Activated CD4-positive, alpha-beta T cell treated with anti-CD3 and anti-CD28 coated beads for 36 hours (primary cell): ENCODE data around the gene OR9A2. TPM values are rescaled to one million over a fixed set of nuclear protein-coding genes. Genes with fewer than 3 reads are reported as not detected.

Experiments
- ATAC-seq: fragments of 200-7000 bp; cut with Tn5 transposase; one replicate; pipeline ENCODE4 v1.10.0; 2021; ENCODE audit warnings: mild to moderate bottlenecking, moderate library complexity
- CTCF ChIA-PET: fragments of 350-600 bp; sonication (Branson Sonifier 250); formaldehyde crosslinking; loops from one replicate; lab custom pipeline; 2021; ENCODE audit warnings: antibody characterized with exemption; lab: Charles Lee
- POLR2A ChIA-PET: fragments of 350-600 bp; sonication (Branson Sonifier 250); formaldehyde crosslinking; loops from one replicate; lab custom pipeline; 2021; ENCODE audit warnings: antibody characterized with exemption, inconsistent platforms; lab: Charles Lee
- DNase-seq: peaks from one replicate; pipeline ENCODE4 v3.0.0-alpha.2; 2020
- H3K27ac Mint-ChIP-seq: one replicate; pipeline ENCODE4 v1.8.0; 2021; ENCODE audit warnings: mixed read lengths
- H3K27me3 Mint-ChIP-seq: one replicate; pipeline ENCODE4 v1.8.0; 2021; ENCODE audit warnings: mixed read lengths
- H3K36me3 Mint-ChIP-seq: one replicate; pipeline ENCODE4 v1.8.0; 2021; ENCODE audit warnings: low read depth, mixed read lengths
- H3K4me1 Mint-ChIP-seq: one replicate; pipeline ENCODE4 v1.8.0; 2021; ENCODE audit warnings: mixed read lengths
- H3K4me3 Mint-ChIP-seq: one replicate; pipeline ENCODE4 v1.8.0; 2021; ENCODE audit warnings: mild to moderate bottlenecking, moderate library complexity, mixed read lengths
- H3K9me3 Mint-ChIP-seq: one replicate; pipeline ENCODE4 v1.8.0; 2021; ENCODE audit warnings: low read depth, mixed read lengths
- intact Hi-C, 2 experiments: fragments of 100-400 bp; cut with DNase I in 1 of 2; cut with micrococcal nuclease in 1 of 2; formaldehyde crosslinking; loops; one replicate each; pipeline versions ENCODE4 v1.14.2 to v1.15.1; 2022 to 2024; cut with DNase I, micrococcal nuclease
- total RNA-seq, 2 experiments: library from RNA; stranded (reverse); gene quantifications; one replicate each; pipeline ENCODE4 v1.2.3, GENCODE V29; 2021

OR9A2 gene
- total RNA-seq, 2 experiments from 2014 or later = not detected

DNA sequence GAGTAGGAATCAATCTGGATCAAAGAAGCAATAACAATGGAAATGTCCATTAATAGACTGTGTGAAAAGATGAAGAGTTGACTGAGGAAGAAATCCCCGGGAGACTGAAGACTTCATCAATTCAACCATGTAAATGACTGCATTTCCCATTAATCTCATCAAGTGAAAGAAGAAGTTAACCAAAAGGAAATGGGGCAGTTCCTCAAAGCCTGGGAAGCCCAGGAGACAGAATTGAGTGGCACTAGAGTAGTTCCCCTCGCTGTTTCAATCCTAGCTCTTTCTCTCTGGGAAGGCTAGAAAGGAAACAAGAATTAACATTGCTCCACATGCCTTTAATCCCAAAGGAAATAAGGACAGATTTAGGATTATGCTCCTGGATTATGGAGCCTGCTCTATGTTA lies 20.4 kb upstream of the OR9A2 start:
- intact Hi-C loops = no loop called here
- ATAC-seq = no peak
- no peaks in the 10 kb centered on the region for H3K9me3 Mint-ChIP-seq
- no peak overlapping the region for H3K4me3 Mint-ChIP-seq
- ChIA-PET POLR2A (no interaction called here), CTCF (interaction anchor here (0.8 to 1.0 kb wide), 3 partner anchors 8 to 45 kb away, joined by 3 to 4 read pairs (median 3); no protein-coding TSS in a partner anchor)
- peaks cover 6% of the 10 kb centered on the region for H3K4me1 Mint-ChIP-seq
- H3K27me3 Mint-ChIP-seq = peaks cover 17% of the 10 kb centered on the region
- no peaks in the 10 kb centered on the region for H3K36me3 Mint-ChIP-seq
- H3K27ac Mint-ChIP-seq = no peak overlapping the region
- no peak for DNase-seq

GRCh38 chr7:143046426-143046851 lies 19.5 kb upstream of the OR9A2 start:
- DNase-seq (no peak), ATAC-seq (no peak)
- Mint-ChIP-seq H3K4me1 (peaks cover 6% of the 10 kb centered on the region), H3K27ac (no peak overlapping the region), H3K36me3 (no peaks in the 10 kb centered on the region), H3K9me3 (no peaks in the 10 kb centered on the region), H3K27me3 (peaks cover 15% of the 10 kb centered on the region), H3K4me3 (no peak overlapping the region)
- ChIA-PET POLR2A (no interaction called here), CTCF (interaction anchor here (0.8 to 1.0 kb wide), 3 partner anchors 9 to 44 kb away, joined by 3 to 4 read pairs (median 3); no protein-coding TSS in a partner anchor)
- intact Hi-C loops = no loop called here

GRCh38 chr7:143043391-143043790 lies 16.5 kb upstream of the OR9A2 start:
- DNase-seq = no peak
- Mint-ChIP-seq H3K27ac (no peak overlapping the region), H3K4me3 (no peak overlapping the region), H3K4me1 (no peaks in the 10 kb centered on the region), H3K27me3 (peaks cover 13% of the 10 kb centered on the region), H3K36me3 (no peaks in the 10 kb centered on the region), H3K9me3 (no peaks in the 10 kb centered on the region)
- ChIA-PET POLR2A (no interaction called here), CTCF (interaction anchor here (1.1 to 1.2 kb wide), 2 partner anchors 34 to 197 kb away, joined by 4 to 7 read pairs; no protein-coding TSS in a partner anchor)
- intact Hi-C loops = no loop called here
- no peak for ATAC-seq

DNA sequence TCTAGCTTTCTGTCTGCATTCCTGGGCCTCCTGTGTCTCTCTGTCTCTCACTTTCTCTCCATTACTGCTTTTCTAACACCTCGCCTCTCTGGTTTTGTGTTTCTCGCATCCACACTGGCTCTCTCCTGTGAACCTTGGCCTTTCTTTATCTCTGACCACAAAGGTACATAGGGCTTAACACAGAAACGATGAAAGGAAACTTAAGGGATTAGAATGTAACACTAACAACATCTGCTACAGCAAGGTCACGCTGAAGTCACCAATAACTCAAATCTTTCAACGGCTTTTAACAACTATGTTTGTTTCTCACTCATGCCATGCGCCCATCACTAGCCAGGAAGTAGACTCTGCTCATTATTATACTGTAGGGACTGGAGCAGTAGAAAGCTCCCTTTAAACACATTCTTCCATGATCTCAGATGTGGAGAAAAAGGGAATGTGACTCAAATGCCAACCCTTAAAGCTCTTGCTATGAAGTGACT lies 15.9 kb upstream of the OR9A2 start:
- no peak for DNase-seq
- Mint-ChIP-seq H3K4me3 (no peak overlapping the region), H3K27me3 (peaks cover 13% of the 10 kb centered on the region), H3K36me3 (no peaks in the 10 kb centered on the region), H3K9me3 (no peaks in the 10 kb centered on the region), H3K27ac (no peak overlapping the region), H3K4me1 (no peaks in the 10 kb centered on the region)
- POLR2A ChIA-PET = no interaction called here
- intact Hi-C loops = no loop called here
- CTCF ChIA-PET = interaction anchor here (0.6 to 1.2 kb wide), 2 partner anchors 34 to 178 kb away, joined by 3 to 7 read pairs; no protein-coding TSS in a partner anchor
- ATAC-seq = no peak

DNA sequence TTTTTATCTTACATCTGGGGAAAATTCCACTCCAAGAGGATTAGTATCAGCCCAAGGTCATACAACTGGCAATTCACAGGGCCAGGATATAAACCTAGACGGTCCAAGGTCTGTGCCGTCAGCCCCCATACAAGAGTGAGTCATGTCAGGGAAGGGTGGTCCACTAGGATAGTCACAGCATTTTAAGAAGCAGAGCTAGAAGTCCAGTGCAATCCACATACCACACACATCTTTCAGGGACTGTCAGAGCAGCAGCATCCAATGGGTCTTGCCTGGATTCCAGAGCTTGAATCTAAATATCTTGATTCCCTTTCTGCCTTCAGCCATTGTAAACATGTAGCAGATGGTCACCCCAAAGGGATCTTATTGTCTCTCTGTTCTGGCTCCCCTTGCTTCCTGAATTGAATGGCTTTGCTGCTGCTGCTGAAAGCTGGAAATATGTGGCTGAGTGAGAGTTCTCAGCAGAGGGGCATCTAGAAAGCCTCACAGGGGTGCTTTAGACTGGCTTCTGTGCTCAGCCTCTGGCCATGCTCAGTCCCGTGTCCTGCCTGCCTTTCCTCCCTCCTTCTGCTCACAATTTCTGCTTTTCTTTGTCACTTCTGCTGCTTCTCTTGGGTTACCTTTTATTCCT lies 15.3 kb upstream of the OR9A2 start:
- Mint-ChIP-seq H3K9me3 (no peaks in the 10 kb centered on the region), H3K27me3 (peaks cover 13% of the 10 kb centered on the region), H3K4me3 (no peak overlapping the region), H3K27ac (no peak overlapping the region), H3K36me3 (no peaks in the 10 kb centered on the region), H3K4me1 (no peaks in the 10 kb centered on the region)
- POLR2A ChIA-PET = no interaction called here
- CTCF ChIA-PET = interaction anchor here (0.6 to 1.1 kb wide), 2 partner anchors 173 to 178 kb away, joined by 3 to 5 read pairs; no protein-coding TSS in a partner anchor
- DNase-seq = no peak
- ATAC-seq = no peak
- intact Hi-C loops = no loop called here

GRCh38 chr7:143041346-143041745 lies 14.4 kb upstream of the OR9A2 start:
- CTCF ChIA-PET = interaction anchor here (1.1 kb wide), 1 partner anchor 174 kb away, joined by 5 read pairs; no protein-coding TSS in a partner anchor

GRCh38 chr7:143040209-143040715 lies 13.3 kb upstream of the OR9A2 start:
- ATAC-seq = no peak
- CTCF ChIA-PET = interaction anchor here (0.6 kb wide), 1 partner anchor 45 kb away, joined by 3 read pairs; no protein-coding TSS in a partner anchor

More at GRCh38 chr7:143041346-143041745, 14.4 kb upstream of the OR9A2 start:
- Mint-ChIP-seq H3K27ac (no peak overlapping the region), H3K4me1 (no peaks in the 10 kb centered on the region), H3K36me3 (no peaks in the 10 kb centered on the region), H3K4me3 (no peak overlapping the region), H3K9me3 (no peaks in the 10 kb centered on the region), H3K27me3 (peaks cover 11% of the 10 kb centered on the region)
- intact Hi-C loops = no loop called here
- no peak for ATAC-seq
- POLR2A ChIA-PET = no interaction called here
- no peak for DNase-seq

GRCh38 chr7:143038635-143039034 lies 11.7 kb upstream of the OR9A2 start:
- POLR2A ChIA-PET = no interaction called here
- intact Hi-C loops = no loop called here
- Mint-ChIP-seq H3K4me1 (no peaks in the 10 kb centered on the region), H3K36me3 (no peaks in the 10 kb centered on the region), H3K27me3 (peaks cover 12% of the 10 kb centered on the region), H3K4me3 (no peak overlapping the region), H3K9me3 (peaks cover 13% of the 10 kb centered on the region), H3K27ac (no peak overlapping the region)
- ATAC-seq (no peak), DNase-seq (no peak)
- CTCF ChIA-PET = no interaction called here

More at GRCh38 chr7:143040209-143040715, 13.3 kb upstream of the OR9A2 start:
- H3K36me3 Mint-ChIP-seq = no peaks in the 10 kb centered on the region
- POLR2A ChIA-PET = no interaction called here
- no peak overlapping the region for H3K4me3 Mint-ChIP-seq
- no peak overlapping the region for H3K27ac Mint-ChIP-seq
- no peaks in the 10 kb centered on the region for H3K4me1 Mint-ChIP-seq
- DNase-seq = no peak
- intact Hi-C loops = no loop called here
- H3K27me3 Mint-ChIP-seq = peaks cover 11% of the 10 kb centered on the region
- peaks cover 4% of the 10 kb centered on the region for H3K9me3 Mint-ChIP-seq

GRCh38 chr7:143027683-143028082 lies 751 bp upstream of the OR9A2 start:
- Mint-ChIP-seq H3K36me3 (no peaks in the 10 kb centered on the region), H3K4me1 (no peaks in the 10 kb centered on the region), H3K9me3 (no peaks in the 10 kb centered on the region), H3K27me3 (peaks cover 27% of the 10 kb centered on the region), H3K4me3 (no peak overlapping the region), H3K27ac (no peak overlapping the region)
- ChIA-PET POLR2A (no interaction called here), CTCF (interaction anchor here (0.6 to 1.6 kb wide), 3 partner anchors 11 to 187 kb away, joined by 3 to 5 read pairs (median 3); no protein-coding TSS in a partner anchor)
- intact Hi-C loops = no loop called here
- ATAC-seq (no peak), DNase-seq (no peak)

- peaks cover 22% of the 10 kb centered on the region for H3K27me3 Mint-ChIP-seq
- CTCF ChIA-PET = no interaction called here
- no peaks in the 10 kb centered on the region for H3K9me3 Mint-ChIP-seq
Observed at GRCh38 chr7:143025371-143025770, 1.6 kb downstream of the OR9A2 start.

DNA sequence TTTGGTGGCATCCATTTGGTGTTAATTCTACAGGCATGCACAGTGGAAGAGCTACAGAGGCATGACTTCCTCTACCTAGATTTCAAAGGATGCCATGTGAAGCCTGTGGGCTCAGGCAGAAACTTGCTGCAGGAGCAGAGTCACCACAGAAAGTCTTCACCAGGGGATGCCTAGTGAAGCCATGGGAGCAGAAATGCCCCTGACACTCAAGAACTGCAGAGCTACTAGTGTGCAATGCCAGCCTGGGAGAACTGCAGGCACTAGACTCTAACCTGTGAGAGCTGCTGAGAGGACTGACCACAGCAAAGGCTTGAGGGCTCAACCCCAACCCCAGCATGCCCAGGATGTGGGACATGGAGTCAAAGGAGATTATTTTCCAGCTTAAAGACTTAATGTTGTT lies 3.9 kb downstream of the OR9A2 start:
- no peaks in the 10 kb centered on the region for H3K4me1 Mint-ChIP-seq
- no peaks in the 10 kb centered on the region for H3K9me3 Mint-ChIP-seq
- DNase-seq (no peak), ATAC-seq (no peak)
- H3K36me3 Mint-ChIP-seq = no peaks in the 10 kb centered on the region
- peaks cover 21% of the 10 kb centered on the region for H3K27me3 Mint-ChIP-seq
- intact Hi-C loops = no loop called here
- ChIA-PET POLR2A (no interaction called here), CTCF (interaction anchor here (0.6 to 1.5 kb wide), 4 partner anchors 21 to 193 kb away, joined by 3 to 4 read pairs (median 4); no protein-coding TSS in a partner anchor)
- no peak overlapping the region for H3K27ac Mint-ChIP-seq
- H3K4me3 Mint-ChIP-seq = no peak overlapping the region

More at GRCh38 chr7:143025371-143025770, 1.6 kb downstream of the OR9A2 start:
- no peak for ATAC-seq
- H3K4me3 Mint-ChIP-seq = no peak overlapping the region
- no peak overlapping the region for H3K27ac Mint-ChIP-seq
- no peak for DNase-seq
- no peaks in the 10 kb centered on the region for H3K4me1 Mint-ChIP-seq
- intact Hi-C loops = no loop called here
- H3K36me3 Mint-ChIP-seq = no peaks in the 10 kb centered on the region
- POLR2A ChIA-PET = no interaction called here
